Liver (tissue), 9 donors: ENCODE data around the gene SLC66A2. TPM values are rescaled to one million over a fixed set of nuclear protein-coding genes. Genes with fewer than 3 reads are reported as not detected.

Experiments used
- DNase-seq: peaks from one replicate; pipeline ENCODE4 v3.0.0-alpha.2; 2017; ENCODE audit warnings: low spot score
- H3K27ac ChIP-seq, 2 donors: one replicate each; pipeline ENCODE4 v1.7.0; 2013; ENCODE audit warnings: inconsistent platforms in 2 of 2, low read length in 2 of 2, control low read depth in 1 of 2, low read depth in 1 of 2, mild to moderate bottlenecking in 1 of 2
- H3K27me3 ChIP-seq, 4 donors: one replicate each; pipeline versions ENCODE4 v1.6.1 to v1.7.0; 2013; ENCODE audit warnings: low read length in 3 of 4, inconsistent platforms in 1 of 4, mild to moderate bottlenecking in 1 of 4, moderate library complexity in 1 of 4; ENCODE audit not compliant: control insufficient read depth in 4 of 4, insufficient read depth in 4 of 4
- H3K36me3 ChIP-seq, 4 donors: one replicate each; pipeline versions ENCODE4 v1.6.1 to v1.7.0; 2013; ENCODE audit warnings: low read length in 3 of 4, mild to moderate bottlenecking in 3 of 4, low read depth in 1 of 4, moderate library complexity in 1 of 4; ENCODE audit not compliant: control insufficient read depth in 4 of 4, insufficient read depth in 3 of 4
- H3K4me1 ChIP-seq, 4 donors: one replicate each; pipeline versions ENCODE4 v1.6.1 to v1.7.0; 2013; ENCODE audit warnings: low read length in 3 of 4, mild to moderate bottlenecking in 3 of 4, moderate library complexity in 1 of 4; ENCODE audit not compliant: control insufficient read depth in 4 of 4, insufficient read depth in 4 of 4
- H3K4me3 ChIP-seq, 3 donors: one replicate each; pipeline versions ENCODE4 v1.6.1 to v1.7.0; 2013; ENCODE audit warnings: low read length in 3 of 3, control low read depth in 1 of 3, low read depth in 1 of 3, mild to moderate bottlenecking in 1 of 3
- H3K9ac ChIP-seq, 2 donors: one replicate each; pipeline ENCODE4 v1.7.0; 2013; ENCODE audit warnings: low read length in 2 of 2, mild to moderate bottlenecking in 2 of 2, moderate library complexity in 2 of 2, control low read depth in 1 of 2, low read depth in 1 of 2
- H3K9me3 ChIP-seq, 4 donors: one replicate each; pipeline versions ENCODE4 v1.6.1 to v1.7.0; 2013; ENCODE audit warnings: low read length in 3 of 4; ENCODE audit not compliant: control insufficient read depth in 4 of 4
- ATF3 ChIP-seq: IDR thresholded peaks from 2 replicates; pipeline ENCODE4 v1.6.1; 2016; ENCODE audit warnings: antibody characterized with exemption
- CTCF ChIP-seq: fragments of 150-350 bp; IDR thresholded peaks from 2 replicates; pipeline ENCODE4 v1.5.1; 2017; ENCODE audit warnings: improper control_type of control experiment, low read depth, low read length; ENCODE audit not compliant: missing input control
- EGR1 ChIP-seq, 2 donors: IDR thresholded peaks; 2 replicates each; pipeline ENCODE4 v1.6.1; 2016 to 2018; ENCODE audit warnings: antibody characterized with exemption in 2 of 2, low read depth in 2 of 2
- FOXA1 ChIP-seq: IDR thresholded peaks from 2 replicates; pipeline ENCODE4 v1.6.1; 2016; ENCODE audit warnings: antibody characterized with exemption
- FOXA2 ChIP-seq: IDR thresholded peaks from 2 replicates; pipeline ENCODE4 v1.6.1; 2016; ENCODE audit warnings: antibody characterized with exemption
- GABPA ChIP-seq, 2 donors: IDR thresholded peaks in 1 of 2; conservative IDR thresholded peaks in 1 of 2; 2 replicates each; pipeline ENCODE4 v1.6.1; 2016; ENCODE audit warnings: antibody characterized with exemption in 2 of 2, mild to moderate bottlenecking in 1 of 2, moderate library complexity in 1 of 2
- HNF4A ChIP-seq, 2 donors: conservative IDR thresholded peaks; 2 replicates each; pipeline ENCODE4 v1.6.1; 2016; ENCODE audit warnings: antibody characterized with exemption in 2 of 2, mild to moderate bottlenecking in 2 of 2
- HNF4G ChIP-seq: IDR thresholded peaks from 2 replicates; pipeline ENCODE4 v1.6.1; 2016; ENCODE audit warnings: antibody characterized with exemption
- JUND ChIP-seq, 2 donors: IDR thresholded peaks; 2 replicates each; pipeline ENCODE4 v1.6.1; 2016; ENCODE audit warnings: antibody characterized with exemption in 2 of 2
- NR2F2 ChIP-seq: IDR thresholded peaks from 2 replicates; pipeline ENCODE4 v1.6.1; 2016; ENCODE audit warnings: antibody characterized with exemption
- RAD21 ChIP-seq, 2 donors: IDR thresholded peaks; 2 replicates each; pipeline ENCODE4 v1.6.1; 2016; ENCODE audit warnings: antibody characterized with exemption in 2 of 2, mild to moderate bottlenecking in 2 of 2
- RXRA ChIP-seq, 2 donors: IDR thresholded peaks; 2 replicates each; pipeline ENCODE4 v1.6.1; 2017 to 2018; ENCODE audit warnings: antibody characterized with exemption in 2 of 2, mild to moderate bottlenecking in 1 of 2
- SP1 ChIP-seq: IDR thresholded peaks from 2 replicates; pipeline ENCODE4 v1.6.1; 2018; ENCODE audit warnings: antibody characterized with exemption, mild to moderate bottlenecking
- TAF1 ChIP-seq: conservative IDR thresholded peaks from 2 replicates; pipeline ENCODE4 v1.6.1; 2016; ENCODE audit warnings: antibody characterized with exemption, mild to moderate bottlenecking
- YY1 ChIP-seq: IDR thresholded peaks from 2 replicates; pipeline ENCODE4 v1.6.1; 2016; ENCODE audit warnings: antibody characterized with exemption, mild to moderate bottlenecking
- WGBS: extraction: QIAGEN DNeasy Blood & Tissue Kit; methylation state at CpG from one replicate; pipeline ENCODE4 v1.1.7; 2013; 5-methylcytosine and 5-hydroxymethylcytosine counted together
- polyA plus RNA-seq, 2 donors: library from polyadenylated mRNA; stranded (reverse) in 1 of 2; unstranded in 1 of 2; fragments of 200-250 nt in 1 of 2; fragments of >200 nt in 1 of 2; fragmentation: Nextera tagmentation in 1 of 2; extraction: Ambion mirVana in 1 of 2; gene quantifications; one replicate each; pipeline versions ENCODE4 v1.2.1 to v1.2.3, GENCODE V29; 2013 to 2015
- total RNA-seq, 2 donors: library from RNA; depleted of rRNA; stranded (reverse); fragments of >200 nt; gene quantifications; one replicate each; pipeline ENCODE4 v1.2.3, GENCODE V29; 2014
- TF ChIP-seq, protein P1 (sequence below): IDR thresholded peaks from 2 replicates; pipeline ENCODE4 v1.6.1; 2016; ENCODE audit warnings: antibody characterized with exemption
- TF ChIP-seq, protein P2 (sequence below): IDR thresholded peaks from 2 replicates; pipeline ENCODE4 v1.6.1; 2016; ENCODE audit warnings: antibody characterized with exemption, mild to moderate bottlenecking
- TF ChIP-seq, protein P3 (sequence below): IDR thresholded peaks from 2 replicates; pipeline ENCODE4 v1.6.1; 2016; ENCODE audit warnings: antibody characterized with exemption
- donor health status: healthy.
- donor health status: healthy.
- donor health status: healthy.
- donor health status: healthy.
- donor health status: healthy.

Gene SLC66A2
- total and polyA plus RNA-seq, 4 donors = 47.8 to 107 (median 67.9) TPM

- 66% methylated on average over 102 of the region's 102 CpGs for WGBS
- peak; percentile 9 for DNase-seq
- no peaks in the 10 kb centered on the region for H3K36me3 ChIP-seq
- no peak overlapping the region for H3K9ac ChIP-seq
- H3K27me3 ChIP-seq = no peaks in the 10 kb centered on the region
- H3K27ac ChIP-seq = no peak overlapping the region
- no peak overlapping the region for H3K4me3 ChIP-seq
- no peaks in the 10 kb centered on the region for H3K4me1 ChIP-seq
- no peak for TF ChIP-seq SP1
- no peak for TF ChIP-seq GABPA (IDR thresholded peaks at IDR 0.05 in 1 of 2, conservative IDR thresholded peaks at IDR 0.05 in 1 of 2)
- no peak for TF ChIP-seq TAF1
- TF ChIP-seq, protein P1, sequence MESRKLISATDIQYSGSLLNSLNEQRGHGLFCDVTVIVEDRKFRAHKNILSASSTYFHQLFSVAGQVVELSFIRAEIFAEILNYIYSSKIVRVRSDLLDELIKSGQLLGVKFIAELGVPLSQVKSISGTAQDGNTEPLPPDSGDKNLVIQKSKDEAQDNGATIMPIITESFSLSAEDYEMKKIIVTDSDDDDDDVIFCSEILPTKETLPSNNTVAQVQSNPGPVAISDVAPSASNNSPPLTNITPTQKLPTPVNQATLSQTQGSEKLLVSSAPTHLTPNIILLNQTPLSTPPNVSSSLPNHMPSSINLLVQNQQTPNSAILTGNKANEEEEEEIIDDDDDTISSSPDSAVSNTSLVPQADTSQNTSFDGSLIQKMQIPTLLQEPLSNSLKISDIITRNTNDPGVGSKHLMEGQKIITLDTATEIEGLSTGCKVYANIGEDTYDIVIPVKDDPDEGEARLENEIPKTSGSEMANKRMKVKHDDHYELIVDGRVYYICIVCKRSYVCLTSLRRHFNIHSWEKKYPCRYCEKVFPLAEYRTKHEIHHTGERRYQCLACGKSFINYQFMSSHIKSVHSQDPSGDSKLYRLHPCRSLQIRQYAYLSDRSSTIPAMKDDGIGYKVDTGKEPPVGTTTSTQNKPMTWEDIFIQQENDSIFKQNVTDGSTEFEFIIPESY = no peak
- no peak for TF ChIP-seq RXRA (IDR thresholded peaks at IDR 0.05)
- TF ChIP-seq, protein P2, sequence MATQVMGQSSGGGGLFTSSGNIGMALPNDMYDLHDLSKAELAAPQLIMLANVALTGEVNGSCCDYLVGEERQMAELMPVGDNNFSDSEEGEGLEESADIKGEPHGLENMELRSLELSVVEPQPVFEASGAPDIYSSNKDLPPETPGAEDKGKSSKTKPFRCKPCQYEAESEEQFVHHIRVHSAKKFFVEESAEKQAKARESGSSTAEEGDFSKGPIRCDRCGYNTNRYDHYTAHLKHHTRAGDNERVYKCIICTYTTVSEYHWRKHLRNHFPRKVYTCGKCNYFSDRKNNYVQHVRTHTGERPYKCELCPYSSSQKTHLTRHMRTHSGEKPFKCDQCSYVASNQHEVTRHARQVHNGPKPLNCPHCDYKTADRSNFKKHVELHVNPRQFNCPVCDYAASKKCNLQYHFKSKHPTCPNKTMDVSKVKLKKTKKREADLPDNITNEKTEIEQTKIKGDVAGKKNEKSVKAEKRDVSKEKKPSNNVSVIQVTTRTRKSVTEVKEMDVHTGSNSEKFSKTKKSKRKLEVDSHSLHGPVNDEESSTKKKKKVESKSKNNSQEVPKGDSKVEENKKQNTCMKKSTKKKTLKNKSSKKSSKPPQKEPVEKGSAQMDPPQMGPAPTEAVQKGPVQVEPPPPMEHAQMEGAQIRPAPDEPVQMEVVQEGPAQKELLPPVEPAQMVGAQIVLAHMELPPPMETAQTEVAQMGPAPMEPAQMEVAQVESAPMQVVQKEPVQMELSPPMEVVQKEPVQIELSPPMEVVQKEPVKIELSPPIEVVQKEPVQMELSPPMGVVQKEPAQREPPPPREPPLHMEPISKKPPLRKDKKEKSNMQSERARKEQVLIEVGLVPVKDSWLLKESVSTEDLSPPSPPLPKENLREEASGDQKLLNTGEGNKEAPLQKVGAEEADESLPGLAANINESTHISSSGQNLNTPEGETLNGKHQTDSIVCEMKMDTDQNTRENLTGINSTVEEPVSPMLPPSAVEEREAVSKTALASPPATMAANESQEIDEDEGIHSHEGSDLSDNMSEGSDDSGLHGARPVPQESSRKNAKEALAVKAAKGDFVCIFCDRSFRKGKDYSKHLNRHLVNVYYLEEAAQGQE = no peak
- TF ChIP-seq ATF3 = no peak
- TF ChIP-seq HNF4G = no peak
- no peak for TF ChIP-seq FOXA2
- TF ChIP-seq, protein P3, sequence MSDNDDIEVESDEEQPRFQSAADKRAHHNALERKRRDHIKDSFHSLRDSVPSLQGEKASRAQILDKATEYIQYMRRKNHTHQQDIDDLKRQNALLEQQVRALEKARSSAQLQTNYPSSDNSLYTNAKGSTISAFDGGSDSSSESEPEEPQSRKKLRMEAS = no peak
- TF ChIP-seq FOXA1 = no peak
- TF ChIP-seq JUND (IDR thresholded peaks at IDR 0.05) = no peak
- TF ChIP-seq CTCF = no peak
- TF ChIP-seq HNF4A (conservative IDR thresholded peaks at IDR 0.05) = no peak
- TF ChIP-seq NR2F2 = no peak
- TF ChIP-seq YY1 = no peak
- no peak for TF ChIP-seq EGR1 (IDR thresholded peaks at IDR 0.05; ENCODE audit: low read depth in 2 of 2)
- TF ChIP-seq RAD21 (IDR thresholded peaks at IDR 0.05) = no peak
- H3K9me3 ChIP-seq = peaks cover 0 to 2% (median 0%) of the 10 kb centered on the region in 4 donors
These were observed 88.1 kb downstream of the SLC66A2 start for GRCh38 chr18:79863161-79864005.
